Breast epithelium (tissue), 3 donors: Measurements from ENCODE around the gene KDM4B.

Source experiments
- CTCF ChIP-seq, 3 donors: fragments of 450-650 bp; IDR thresholded peaks; one replicate each; pipeline ENCODE4 v1.5.1; 2016 to 2017; ENCODE audit warnings: antibody characterized with exemption in 3 of 3, mild to moderate bottlenecking in 3 of 3, moderate library complexity in 3 of 3
- POLR2A ChIP-seq: fragments of 450-650 bp; IDR thresholded peaks from one replicate; pipeline ENCODE4 v1.6.1; 2016; ENCODE audit warnings: antibody characterized with exemption, mild to moderate bottlenecking, moderate library complexity
- POLR2AphosphoS5 ChIP-seq, 3 donors: sonication (generic); formaldehyde crosslinking; IDR thresholded peaks; one replicate each; pipeline ENCODE4 v1.6.1; 2017; ENCODE audit warnings: antibody characterized with exemption in 3 of 3

GRCh38 chr19:4967738-4968461 is 1.0 kb upstream of the KDM4B start:
- TF ChIP-seq CTCF (IDR thresholded peaks at IDR 0.05) = no peak
- no peak for TF ChIP-seq POLR2AphosphoS5 (IDR thresholded peaks at IDR 0.05)
- TF ChIP-seq POLR2A = no peak
